Thymus (tissue), 11 donors: Measurements from ENCODE around the gene WDR33. TPM values are rescaled to one million over a fixed set of nuclear protein-coding genes. Genes with fewer than 3 reads are reported as not detected.
"Not testable (repeated sequence)": the region's sequence is repeated elsewhere in the genome, so short reads cannot be mapped to it uniquely, and the experiment has no call there.

Experiments used
- DNase-seq, 9 donors: peaks; one replicate each; pipeline ENCODE4 v3.0.0-alpha.2; 2013; ENCODE audit warnings: low spot score in 9 of 9, low read depth in 6 of 9, missing footprints in 1 of 9
- H3K27ac ChIP-seq, 2 donors: one replicate each; pipeline ENCODE4 v1.5.1; 2013; ENCODE audit warnings: control low read depth in 1 of 2, low read depth in 1 of 2, low read length in 1 of 2, mild to moderate bottlenecking in 1 of 2, moderate library complexity in 1 of 2
- H3K27me3 ChIP-seq, 2 donors: one replicate each; pipeline ENCODE4 v1.5.1; 2013; ENCODE audit warnings: low read length in 1 of 2; ENCODE audit not compliant: control insufficient read depth in 2 of 2, insufficient read depth in 1 of 2
- H3K36me3 ChIP-seq, 2 donors: one replicate each; pipeline ENCODE4 v1.5.1; 2013; ENCODE audit warnings: low read length in 1 of 2, mild to moderate bottlenecking in 1 of 2, moderate library complexity in 1 of 2; ENCODE audit not compliant: control insufficient read depth in 2 of 2, insufficient read depth in 2 of 2
- H3K4me1 ChIP-seq, 2 donors: one replicate each; pipeline ENCODE4 v1.5.1; 2013; ENCODE audit warnings: low read length in 2 of 2; ENCODE audit not compliant: control insufficient read depth in 2 of 2, insufficient read depth in 2 of 2
- H3K4me3 ChIP-seq, 2 donors: one replicate each; pipeline ENCODE4 v1.5.1; 2013; ENCODE audit warnings: low read length in 2 of 2, control low read depth in 1 of 2, mild to moderate bottlenecking in 1 of 2
- H3K9me3 ChIP-seq, 2 donors: one replicate each; pipeline ENCODE4 v1.5.1; 2013; ENCODE audit warnings: low read length in 1 of 2, mild to moderate bottlenecking in 1 of 2; ENCODE audit not compliant: control insufficient read depth in 2 of 2, insufficient read depth in 1 of 2
- WGBS: extraction: QIAGEN DNeasy Blood & Tissue Kit; methylation state at CpG from one replicate; pipeline ENCODE4 v1.1.7; 2013; 5-methylcytosine and 5-hydroxymethylcytosine counted together
- polyA plus RNA-seq: library from polyadenylated mRNA; stranded (reverse); fragments of 200-250 nt; gene quantifications from one replicate; pipeline ENCODE4 v1.2.3, GENCODE V29; 2013
- total RNA-seq: library from RNA; stranded (reverse); fragments of 120-200 nt; gene quantifications from one replicate; pipeline ENCODE4 v1.2.4, GENCODE V29; 2013
- donor health status: healthy.

The WDR33 gene
- total and polyA plus RNA-seq, 2 donors, result 26.4 to 39.0 TPM

DNA sequence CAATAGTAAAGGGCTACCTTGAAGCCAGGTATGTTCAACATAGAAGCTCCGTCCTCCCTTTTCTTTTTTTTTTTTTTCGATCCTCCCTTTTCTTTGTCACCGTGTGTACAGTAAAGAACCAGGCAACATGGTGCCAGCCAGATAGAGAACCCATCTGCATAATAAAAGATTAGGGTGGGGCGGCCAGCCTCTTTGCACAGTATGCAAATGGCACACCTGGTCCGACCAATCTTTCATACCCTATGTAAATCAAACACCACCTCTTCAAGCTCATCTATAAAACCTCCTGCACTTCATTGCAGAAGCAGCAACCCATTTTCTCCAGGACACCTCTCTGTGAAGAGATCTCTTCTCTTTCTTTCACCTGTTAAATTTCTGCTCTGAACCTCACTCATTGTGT is 7.3 kb upstream of the WDR33 start:
- WGBS, result 96% methylated on average over 5 of the region's 5 CpGs
- Histone ChIP-seq H3K4me3 (no peak overlapping the region), H3K27ac (no peak overlapping the region), H3K4me1 (no peaks in the 10 kb centered on the region), H3K9me3 (peaks cover 4 to 15% of the 10 kb centered on the region in 2 donors), H3K36me3 (no peaks in the 10 kb centered on the region), H3K27me3 (no peaks in the 10 kb centered on the region)
- no peak for DNase-seq

DNA sequence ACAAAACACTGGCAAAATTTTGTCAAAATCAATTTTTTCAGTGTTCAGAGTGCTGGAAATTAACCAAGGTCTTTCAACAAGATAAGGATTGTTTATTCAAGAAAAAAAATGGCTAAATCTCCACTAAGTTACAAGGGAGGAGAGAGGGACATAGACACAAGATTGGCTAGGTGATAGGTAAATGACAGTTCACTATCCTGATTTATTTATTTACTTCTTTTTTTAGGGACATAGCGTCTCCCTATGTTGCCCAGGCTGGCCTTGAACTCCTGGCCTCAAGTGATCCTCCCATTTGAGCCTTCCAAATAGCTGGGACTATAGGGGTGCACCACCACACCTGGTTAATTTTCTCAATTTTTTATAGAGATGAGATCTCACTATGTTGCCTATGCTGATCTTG is 3.7 kb upstream of the WDR33 start:
- Histone ChIP-seq H3K9me3 (no peaks in the 10 kb centered on the region), H3K4me3 (no peak overlapping the region), H3K36me3 (no peaks in the 10 kb centered on the region), H3K4me1 (peaks cover 0 to 9% of the 10 kb centered on the region in 2 donors), H3K27ac (no peak overlapping the region), H3K27me3 (no peaks in the 10 kb centered on the region)
- WGBS, result 100% methylated on average over 1 of the region's 1 CpG
- no peak for DNase-seq

DNA sequence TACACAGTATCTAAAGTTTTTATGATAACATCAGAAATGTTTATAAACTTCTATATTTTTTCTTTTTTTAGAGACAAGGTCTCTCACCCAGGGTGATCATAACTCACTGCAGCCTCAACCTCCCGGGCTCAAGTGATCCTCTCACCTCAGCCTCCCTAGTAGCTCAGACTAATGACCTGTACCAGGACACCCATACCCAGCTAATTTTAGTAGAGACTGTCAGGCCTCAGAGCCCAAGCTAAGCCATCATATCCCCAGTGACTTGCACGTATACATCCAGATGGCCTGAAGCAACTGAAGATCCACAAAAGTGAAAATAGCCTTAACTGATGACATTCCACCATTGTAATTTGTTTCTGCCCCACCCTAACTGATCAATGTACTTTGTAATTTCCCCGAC is 1.5 kb upstream of the WDR33 start:
- 99% methylated on average over 3 of the region's 3 CpGs for WGBS
- not testable (repeated sequence) for H3K27me3 ChIP-seq, H3K27ac ChIP-seq, H3K4me3 ChIP-seq, DNase-seq, H3K9me3 ChIP-seq, H3K36me3 ChIP-seq
- H3K4me1 ChIP-seq, result peaks cover 3 to 14% of the 10 kb centered on the region in 2 donors

DNA sequence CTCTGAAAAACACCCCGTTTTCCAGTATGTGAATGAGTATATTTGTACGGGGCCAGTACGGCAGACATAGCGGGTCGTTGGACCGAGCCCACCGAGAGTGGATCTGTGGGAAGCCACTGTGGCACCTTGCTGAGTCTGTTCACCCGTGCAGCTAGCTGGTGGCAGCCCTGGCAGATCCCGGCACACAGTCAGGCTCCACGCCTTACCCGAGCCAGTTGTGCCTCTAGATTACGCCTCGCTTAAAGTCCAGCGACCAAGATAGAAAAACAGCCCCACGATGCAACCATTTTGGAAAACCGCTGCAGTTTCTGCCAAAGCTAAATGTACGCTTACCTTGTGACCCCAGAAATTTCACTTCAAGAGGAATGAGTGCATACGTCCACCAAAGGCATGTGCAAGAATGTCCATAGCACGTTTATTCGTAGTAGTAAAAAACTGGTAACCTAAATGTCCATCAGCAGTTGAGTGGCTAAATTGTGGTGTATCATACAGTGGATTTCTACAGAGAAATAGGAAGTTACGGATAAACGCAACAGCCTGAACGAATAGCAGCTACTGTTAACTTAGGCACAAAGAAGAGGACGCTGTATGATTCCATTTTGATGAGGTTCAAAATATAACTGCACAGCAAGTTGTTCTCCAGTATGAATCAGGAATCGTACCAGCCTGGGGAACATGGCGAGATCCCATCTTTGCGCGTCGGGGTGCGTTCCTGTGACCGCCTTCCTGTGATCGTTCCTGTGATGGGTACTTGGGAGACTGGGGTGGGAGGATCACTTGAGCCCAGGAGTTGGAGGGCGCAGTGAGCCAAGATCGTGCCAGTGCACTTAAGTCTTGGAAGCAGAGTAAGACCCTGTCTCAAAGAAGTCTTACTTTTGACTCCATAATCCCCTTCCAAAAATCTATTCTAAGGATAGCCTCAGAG is 688 bp upstream of the WDR33 start:
- no peaks in the 10 kb centered on the region for H3K27me3 ChIP-seq
- DNase-seq, result no peak
- H3K4me3 ChIP-seq, result peak overlapping the region; percentile 88 to 98
- WGBS, result 39% methylated on average over 34 of the region's 34 CpGs
- H3K36me3 ChIP-seq, result no peaks in the 10 kb centered on the region
- H3K27ac ChIP-seq, result peak overlapping the region; percentile 95 to 97
- peaks cover 3 to 14% of the 10 kb centered on the region in 2 donors for H3K4me1 ChIP-seq
- no peaks in the 10 kb centered on the region for H3K9me3 ChIP-seq

DNA sequence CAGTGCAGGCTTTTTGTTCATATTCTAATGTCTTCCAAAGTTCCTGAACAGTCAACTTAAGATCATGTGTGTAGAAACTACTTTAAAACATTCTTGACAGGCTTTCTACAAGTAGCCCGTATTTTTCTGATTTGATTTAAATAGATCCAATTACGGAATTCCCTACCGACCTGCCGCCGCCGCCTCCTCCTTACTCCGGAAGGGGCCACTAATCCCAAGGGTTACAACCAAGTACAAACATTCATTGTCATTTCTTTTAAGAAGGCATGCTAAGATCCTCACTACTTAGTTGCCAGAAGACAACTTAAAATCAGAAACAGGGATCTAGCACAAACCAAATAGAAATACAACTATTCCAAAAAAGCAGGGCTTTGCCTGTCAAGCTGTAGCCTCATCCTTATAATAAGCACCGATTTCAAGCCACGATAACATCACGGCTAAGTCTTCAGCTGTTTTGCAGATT is 784 bp downstream of the WDR33 start:
- H3K27ac ChIP-seq, result peak overlapping the region; percentile 95 to 97
- H3K4me1 ChIP-seq, result peaks cover 5 to 18% of the 10 kb centered on the region in 2 donors
- no peaks in the 10 kb centered on the region for H3K27me3 ChIP-seq
- H3K4me3 ChIP-seq, result peak overlapping the region; percentile 88 to 98
- no peaks in the 10 kb centered on the region for H3K36me3 ChIP-seq
- under 1% methylated on average over 10 of the region's 10 CpGs for WGBS
- H3K9me3 ChIP-seq, result no peaks in the 10 kb centered on the region
- DNase-seq, result peak in 2 of 9 donors; percentile 9 to 13

DNA sequence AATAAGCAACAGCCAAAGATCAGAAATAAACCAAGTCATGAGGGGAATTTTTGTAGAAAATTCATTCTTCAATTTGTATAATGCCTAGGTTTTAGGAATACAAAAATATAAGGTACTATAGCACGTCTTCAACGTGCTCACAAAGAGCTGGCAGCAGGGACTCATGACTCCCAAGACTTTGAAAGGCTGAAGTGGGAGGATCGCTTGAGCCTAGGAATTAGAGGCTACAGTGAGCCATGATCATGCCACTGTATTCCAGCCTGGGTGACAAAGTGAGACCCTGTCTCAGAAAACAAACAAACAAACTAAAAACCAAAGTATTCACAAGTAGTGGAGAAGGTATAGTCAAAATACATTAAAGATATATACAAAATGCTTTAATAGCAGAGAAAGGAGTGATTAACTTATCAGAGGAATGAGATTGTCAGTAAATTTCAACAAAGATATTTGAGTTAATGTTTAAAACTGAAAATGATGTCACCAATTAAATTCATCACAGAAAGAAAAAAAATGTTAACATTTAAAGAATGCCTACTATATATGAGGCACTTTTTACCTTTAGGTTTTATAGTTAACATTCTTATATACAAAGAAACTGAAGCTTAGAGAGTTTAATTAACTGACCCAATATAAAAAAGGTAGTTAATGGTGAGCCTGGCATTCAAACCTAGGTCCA is 3.2 kb downstream of the WDR33 start:
- Histone ChIP-seq H3K36me3 (no peaks in the 10 kb centered on the region), H3K4me3 (no peak overlapping the region), H3K9me3 (no peaks in the 10 kb centered on the region), H3K4me1 (peaks cover 5 to 18% of the 10 kb centered on the region in 2 donors), H3K27me3 (no peaks in the 10 kb centered on the region), H3K27ac (no peak overlapping the region)
- no peak for DNase-seq
- WGBS, result 95% methylated on average over 3 of the region's 3 CpGs

DNA sequence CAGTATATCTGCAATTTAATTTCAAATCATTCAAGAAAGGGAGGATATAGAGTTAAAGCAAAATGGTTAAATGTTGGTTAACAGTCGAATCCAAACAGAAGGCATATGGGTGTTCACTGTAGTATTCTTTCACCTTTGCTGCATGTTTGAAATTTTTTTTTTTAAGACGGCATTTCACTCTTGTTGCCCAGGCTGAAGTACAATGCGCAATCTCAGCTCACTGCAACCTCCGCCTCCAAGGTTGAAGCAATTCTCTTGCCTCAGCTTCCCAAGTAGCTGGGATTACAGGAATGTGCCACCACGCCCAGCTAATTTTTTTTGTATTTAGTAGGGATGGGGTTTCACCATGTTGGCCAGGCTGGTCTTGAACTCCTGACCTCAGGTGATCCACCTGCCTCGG is 4.1 kb downstream of the WDR33 start:
- not testable (repeated sequence) for H3K27me3 ChIP-seq, H3K36me3 ChIP-seq, H3K9me3 ChIP-seq, DNase-seq, H3K4me3 ChIP-seq, H3K27ac ChIP-seq
- peaks cover 5 to 16% of the 10 kb centered on the region in 2 donors for H3K4me1 ChIP-seq
- WGBS, result 92% methylated on average over 6 of the region's 6 CpGs

DNA sequence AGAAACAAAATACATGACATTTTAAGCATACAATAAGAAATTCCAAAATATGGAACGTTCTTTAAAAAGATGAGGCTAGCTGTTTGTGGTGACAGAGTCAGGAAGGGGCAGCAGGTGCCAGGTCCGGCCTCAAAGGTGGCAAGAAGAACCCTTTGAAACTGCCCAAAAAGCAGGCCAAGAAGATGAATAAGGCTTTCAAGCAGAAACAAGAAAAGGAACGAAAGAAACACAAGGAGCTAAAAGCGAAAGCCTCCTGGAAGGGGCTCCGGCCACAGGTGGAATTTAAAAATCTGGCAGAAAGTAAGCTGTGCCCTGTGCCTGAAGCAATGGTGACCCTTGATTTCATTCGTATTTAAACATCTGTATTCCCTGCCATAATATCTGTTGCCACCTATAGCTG is 5.5 kb downstream of the WDR33 start:
- no peak for DNase-seq
- no peaks in the 10 kb centered on the region for H3K27me3 ChIP-seq
- H3K9me3 ChIP-seq, result no peaks in the 10 kb centered on the region
- WGBS, result 96% methylated on average over 6 of the region's 6 CpGs
- no peak overlapping the region for H3K27ac ChIP-seq
- no peak overlapping the region for H3K4me3 ChIP-seq
- H3K4me1 ChIP-seq, result peaks cover 5 to 9% of the 10 kb centered on the region in 2 donors
- H3K36me3 ChIP-seq, result peaks cover 0 to 5% of the 10 kb centered on the region in 2 donors

DNA sequence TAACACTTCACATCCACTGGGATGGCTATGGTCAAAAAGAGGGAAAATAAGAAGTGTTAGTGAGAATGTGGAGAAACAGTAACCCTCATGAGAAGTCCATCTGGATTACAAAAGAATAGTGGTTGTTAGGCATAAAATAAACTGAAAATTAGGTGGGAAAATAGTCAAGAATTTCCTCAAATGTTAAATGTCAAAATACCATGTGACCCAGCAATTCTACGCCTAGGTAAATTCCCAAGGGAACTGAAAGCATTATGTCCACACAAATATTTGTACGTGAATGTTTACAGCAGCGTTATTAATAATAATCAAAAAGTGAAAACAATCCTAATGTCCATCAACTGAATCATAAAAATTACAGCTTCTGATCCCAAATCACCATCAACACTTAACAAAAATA is 11.0 kb downstream of the WDR33 start:
- 98% methylated on average over 3 of the region's 3 CpGs for WGBS
- no peak for DNase-seq
- Histone ChIP-seq H3K4me1 (no peaks in the 10 kb centered on the region), H3K36me3 (peaks cover 0 to 16% of the 10 kb centered on the region in 2 donors), H3K27ac (no peak overlapping the region), H3K4me3 (no peak overlapping the region), H3K9me3 (no peaks in the 10 kb centered on the region), H3K27me3 (no peaks in the 10 kb centered on the region)
